Stimulated activated naive CD8-positive, alpha-beta T cell treated with anti-CD3 and anti-CD28 coated beads, Interleukin-15, amount 100 ng/mL, for 72 hours (primary cell): ENCODE data around the gene DPP8.
"Not testable (repeated sequence)": the region's sequence is repeated elsewhere in the genome, so short reads cannot be mapped to it uniquely, and the experiment has no call there.

Experiments used
- ATAC-seq: fragments of 150-1000 bp; cut with Tn5 transposase; 2 replicates; pipeline ENCODE4 v1.10.0; 2021; ENCODE audit warnings: mild to moderate bottlenecking, moderate library complexity
- DNase-seq, 2 donors: peaks; one replicate each; pipeline ENCODE4 v3.0.0; 2021 to 2022
- H3K27ac Mint-ChIP-seq, 2 donors: one replicate each; pipeline ENCODE4 v1.8.0; 2022; ENCODE audit warnings: mild to moderate bottlenecking in 2 of 2, mixed read lengths in 2 of 2, moderate library complexity in 2 of 2
- H3K27me3 Mint-ChIP-seq: one replicate; pipeline ENCODE4 v1.8.0; 2022; ENCODE audit warnings: mixed read lengths
- H3K4me1 Mint-ChIP-seq: one replicate; pipeline ENCODE4 v1.8.0; 2022; ENCODE audit warnings: mild to moderate bottlenecking, mixed read lengths
- H3K4me3 Mint-ChIP-seq, 2 donors: one replicate each; pipeline ENCODE4 v1.8.0; 2022; ENCODE audit warnings: mild to moderate bottlenecking in 2 of 2, mixed read lengths in 2 of 2, moderate library complexity in 1 of 2
- H3K9me3 Mint-ChIP-seq, 2 donors: one replicate each; pipeline ENCODE4 v1.8.0; 2022; ENCODE audit warnings: mixed read lengths in 2 of 2

Gene DPP8

DNA sequence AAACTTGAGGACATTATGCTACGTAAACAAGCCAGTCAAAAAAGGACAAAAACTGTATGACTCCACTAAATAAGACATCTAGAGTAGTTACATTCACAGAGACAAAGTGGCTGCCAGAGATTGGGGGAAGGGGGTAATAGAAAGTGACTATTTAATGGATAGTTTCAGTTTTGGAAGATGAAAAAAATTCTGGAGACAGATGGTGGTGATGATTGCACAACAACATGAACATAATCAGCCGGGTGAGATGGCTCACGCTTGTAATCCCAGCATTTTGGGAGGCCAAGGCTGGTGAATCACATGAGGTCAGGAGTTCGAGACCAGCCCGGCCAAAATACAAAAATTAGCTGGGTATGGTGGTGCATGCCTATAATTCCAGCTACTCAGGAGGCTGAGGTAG, 40.6 kb downstream of the DPP8 start:
- Mint-ChIP-seq H3K4me1 (no peaks in the 10 kb centered on the region), H3K27ac (no peak overlapping the region), H3K4me3 (no peak overlapping the region), H3K27me3 (no peaks in the 10 kb centered on the region), H3K9me3 (no peaks in the 10 kb centered on the region)
- ATAC-seq (no peak), DNase-seq (no peak)

DNA sequence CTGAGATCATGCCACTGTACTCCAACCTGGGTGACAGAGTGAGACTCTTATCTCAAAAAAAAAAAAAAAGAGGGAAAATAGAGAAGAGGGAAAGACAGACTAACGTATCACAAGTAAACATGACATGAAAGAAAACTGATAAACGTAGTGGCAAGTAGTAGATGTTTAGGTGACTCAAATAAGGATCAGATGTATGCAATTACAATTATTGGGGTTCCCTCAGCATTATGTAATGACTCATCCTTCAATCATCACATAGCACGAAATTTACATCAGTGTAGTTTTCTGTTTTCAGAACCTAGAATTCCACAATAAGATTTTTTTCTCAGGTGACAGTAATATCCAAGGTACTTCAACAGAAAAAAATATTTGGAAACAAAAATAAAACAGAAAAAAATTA, 46.6 kb downstream of the DPP8 start:
- H3K4me3 Mint-ChIP-seq = no peak overlapping the region
- no peaks in the 10 kb centered on the region for H3K9me3 Mint-ChIP-seq
- no peaks in the 10 kb centered on the region for H3K27me3 Mint-ChIP-seq
- H3K4me1 Mint-ChIP-seq = no peaks in the 10 kb centered on the region
- ATAC-seq = no peak
- no peak overlapping the region for H3K27ac Mint-ChIP-seq
- no peak for DNase-seq

DNA sequence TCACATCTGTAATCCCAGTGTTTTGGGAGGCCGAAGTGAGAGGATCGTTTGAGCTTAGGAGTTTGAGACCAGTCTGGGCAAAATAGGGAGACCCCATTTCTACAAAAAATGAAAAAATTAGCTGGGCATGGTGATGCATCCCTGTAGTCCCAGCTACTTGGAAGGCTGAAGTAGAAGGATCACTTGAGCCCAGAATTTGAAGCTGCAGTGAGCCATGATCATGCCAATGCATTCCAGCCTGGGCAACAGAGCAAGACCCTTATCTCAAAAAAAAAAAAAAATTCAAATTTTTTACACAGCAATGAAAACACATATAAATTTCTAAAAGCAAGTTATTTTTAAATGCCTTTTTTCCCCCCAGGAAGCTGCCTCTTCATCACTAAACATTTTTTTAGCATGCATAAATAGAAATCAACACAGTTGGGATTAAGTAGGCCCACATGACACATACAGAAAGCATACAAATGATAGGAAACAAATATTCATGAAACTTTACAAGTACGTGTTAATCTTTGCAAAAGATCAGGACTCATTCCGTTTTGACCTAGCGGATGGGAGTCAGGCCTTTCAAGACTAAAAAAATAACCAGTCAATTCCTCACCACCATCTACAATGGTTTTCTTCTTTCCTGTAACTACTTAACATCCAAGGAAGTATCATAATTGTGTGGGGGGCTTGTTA, 49.1 kb downstream of the DPP8 start:
- Mint-ChIP-seq H3K4me1 (no peaks in the 10 kb centered on the region), H3K27me3 (no peaks in the 10 kb centered on the region), H3K9me3 (no peaks in the 10 kb centered on the region), H3K27ac (no peak overlapping the region), H3K4me3 (no peak overlapping the region)
- no peak for DNase-seq
- no peak for ATAC-seq

DNA sequence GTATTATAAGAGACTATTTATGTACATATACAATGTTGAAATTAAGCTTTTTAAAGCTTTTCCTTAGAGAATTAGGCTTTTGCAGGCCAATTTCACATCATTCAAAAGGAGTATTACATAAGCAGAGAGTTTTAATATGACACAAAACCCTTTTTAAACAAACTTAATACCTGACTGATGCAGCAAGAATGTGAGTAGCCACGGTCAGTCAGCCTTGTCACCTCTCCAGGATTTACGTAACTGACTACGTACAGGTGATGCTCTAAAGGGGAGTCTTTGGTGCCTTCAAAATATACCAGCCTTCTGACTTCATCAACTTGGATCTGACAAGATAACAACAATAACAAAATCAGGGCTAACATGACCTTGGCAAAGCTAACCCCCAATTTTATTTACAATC, 50.6 kb downstream of the DPP8 start:
- Mint-ChIP-seq H3K27ac (peak overlapping the region in 1 of 2 donors; percentile 40), H3K27me3 (no peaks in the 10 kb centered on the region)
- no peak for ATAC-seq

DNA sequence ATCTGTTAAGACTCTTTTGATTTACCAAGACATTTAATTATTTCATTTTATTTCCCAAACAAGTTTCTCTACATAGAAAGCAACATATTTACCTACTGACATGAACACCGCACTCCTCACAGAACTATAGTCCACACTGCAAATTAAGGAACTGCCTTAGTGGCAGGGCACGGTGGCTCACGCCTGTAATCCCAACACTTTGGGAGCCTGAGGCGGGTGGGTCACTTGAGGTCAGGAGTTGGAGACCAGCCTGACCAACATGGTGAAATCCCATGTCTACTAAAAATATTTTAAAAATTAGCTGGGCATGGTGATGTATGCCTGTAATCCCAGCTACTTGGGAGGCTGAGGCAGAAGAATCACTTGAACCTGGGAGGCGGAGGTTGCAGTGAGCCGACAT, 54.4 kb downstream of the DPP8 start:
- H3K4me3 Mint-ChIP-seq, H3K27ac Mint-ChIP-seq, ATAC-seq, H3K27me3 Mint-ChIP-seq, H3K9me3 Mint-ChIP-seq, DNase-seq: not testable (repeated sequence)
- H3K4me1 Mint-ChIP-seq = peaks cover 14% of the 10 kb centered on the region

More for the DNA sequence above, 50.6 kb downstream of the DPP8 start:
- Mint-ChIP-seq H3K9me3 (no peaks in the 10 kb centered on the region), H3K4me3 (no peak overlapping the region), H3K4me1 (no peaks in the 10 kb centered on the region)
- DNase-seq = no peak

DNA sequence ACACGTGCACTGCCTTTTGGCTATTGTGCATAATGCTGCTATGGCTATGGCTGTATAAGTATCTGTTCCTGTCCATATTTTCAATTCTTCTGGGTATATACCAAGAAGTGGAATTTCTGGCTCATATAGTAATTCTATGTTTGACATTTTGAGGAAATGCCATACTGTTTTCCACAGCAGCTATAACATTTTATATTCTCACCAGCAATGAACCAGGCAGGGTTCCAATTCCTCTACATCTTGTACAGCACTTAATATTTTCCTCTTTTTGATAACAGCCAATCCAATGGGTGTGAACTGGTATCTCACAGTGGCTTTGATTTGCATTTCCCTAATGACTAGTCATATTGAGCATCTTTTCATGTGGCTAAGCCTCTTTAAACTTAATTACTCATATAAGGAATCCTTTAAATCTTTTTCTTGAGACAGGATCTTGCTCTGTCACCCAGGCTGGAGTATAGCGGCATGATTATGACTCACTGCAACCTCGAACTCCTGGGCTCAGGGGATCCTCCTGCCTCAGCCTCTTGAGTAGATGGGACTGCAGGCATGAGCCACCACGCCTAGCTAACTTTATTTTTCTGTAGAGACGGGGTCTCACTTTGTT, 56.6 kb downstream of the DPP8 start:
- DNase-seq = peak; percentile 33 to 66
- Mint-ChIP-seq H3K27ac (peak overlapping the region in 1 of 2 donors; percentile 17), H3K4me1 (peaks cover 14% of the 10 kb centered on the region), H3K9me3 (no peaks in the 10 kb centered on the region), H3K4me3 (peak overlapping the region in 1 of 2 donors; percentile 36), H3K27me3 (no peaks in the 10 kb centered on the region)
- ATAC-seq = peak; percentile 99

DNA sequence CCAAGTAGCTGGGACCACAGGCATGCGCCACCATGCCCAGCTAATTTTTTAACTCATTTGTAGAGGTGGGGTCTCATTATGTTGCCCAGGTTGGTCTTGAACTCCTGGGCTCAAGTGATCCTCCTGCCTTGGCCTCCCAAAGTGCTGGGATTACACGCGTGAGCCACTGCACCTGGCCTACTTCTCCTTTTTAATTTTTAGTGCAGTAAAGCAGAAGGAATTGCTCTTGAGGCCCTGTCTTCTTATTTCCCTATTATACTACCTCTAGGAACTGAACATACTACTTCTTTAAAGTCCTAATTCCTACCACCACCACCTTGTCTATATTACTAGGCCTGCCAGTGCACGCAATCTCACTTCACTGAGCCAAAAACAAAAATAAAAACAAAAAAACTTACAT, 62.2 kb downstream of the DPP8 start:
- H3K9me3 Mint-ChIP-seq, ATAC-seq, DNase-seq, H3K4me3 Mint-ChIP-seq, H3K4me1 Mint-ChIP-seq, H3K27me3 Mint-ChIP-seq: not testable (repeated sequence)
- H3K27ac Mint-ChIP-seq = peak overlapping the region in 1 of 2 donors; percentile 49

DNA sequence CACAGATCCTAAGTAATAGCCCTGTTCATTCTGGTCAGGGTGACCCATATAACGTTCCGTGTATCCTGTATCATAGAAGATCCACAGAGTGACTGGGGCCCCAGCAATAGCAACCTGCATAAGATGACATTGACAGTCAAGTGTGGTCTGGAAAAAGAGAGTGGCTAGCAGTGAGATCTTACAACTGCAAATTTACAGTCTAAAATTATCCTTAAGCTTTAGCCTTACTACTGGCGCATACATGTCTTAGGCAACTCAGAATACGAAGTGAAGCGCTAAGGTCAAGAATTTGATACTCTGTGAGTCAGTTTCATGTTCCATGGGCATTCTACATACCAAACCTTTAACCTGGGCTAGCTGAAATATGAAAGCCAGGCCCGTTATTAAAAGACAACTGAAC, 65.5 kb downstream of the DPP8 start:
- no peaks in the 10 kb centered on the region for H3K27me3 Mint-ChIP-seq
- H3K4me3 Mint-ChIP-seq = no peak overlapping the region
- no peak for ATAC-seq
- H3K4me1 Mint-ChIP-seq = no peaks in the 10 kb centered on the region
- no peak for DNase-seq
- H3K9me3 Mint-ChIP-seq = no peaks in the 10 kb centered on the region
- H3K27ac Mint-ChIP-seq = no peak overlapping the region

DNA sequence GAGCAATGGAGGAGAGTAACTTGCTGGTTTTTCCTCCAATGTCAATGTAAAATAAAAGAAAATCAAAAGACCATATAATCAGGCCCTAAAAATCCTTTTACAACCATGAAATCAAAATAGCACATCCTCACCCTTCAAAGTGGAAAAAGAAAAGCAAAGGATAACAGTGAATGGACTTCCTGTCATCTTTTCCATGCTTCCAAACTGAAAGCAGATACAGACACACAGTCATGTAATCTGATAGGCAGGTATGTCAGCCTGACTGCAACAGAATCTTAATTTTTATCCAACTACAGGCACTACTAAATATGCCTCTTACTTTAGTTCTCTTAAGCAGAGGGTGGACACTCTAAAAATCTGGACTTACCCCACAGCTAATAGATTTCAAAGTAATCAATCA, 66.9 kb downstream of the DPP8 start:
- H3K27me3 Mint-ChIP-seq = no peaks in the 10 kb centered on the region
- H3K4me3 Mint-ChIP-seq = no peak overlapping the region
- no peak overlapping the region for H3K27ac Mint-ChIP-seq
- H3K9me3 Mint-ChIP-seq = no peaks in the 10 kb centered on the region
- ATAC-seq (no peak), DNase-seq (no peak)
- H3K4me1 Mint-ChIP-seq = no peaks in the 10 kb centered on the region

DNA sequence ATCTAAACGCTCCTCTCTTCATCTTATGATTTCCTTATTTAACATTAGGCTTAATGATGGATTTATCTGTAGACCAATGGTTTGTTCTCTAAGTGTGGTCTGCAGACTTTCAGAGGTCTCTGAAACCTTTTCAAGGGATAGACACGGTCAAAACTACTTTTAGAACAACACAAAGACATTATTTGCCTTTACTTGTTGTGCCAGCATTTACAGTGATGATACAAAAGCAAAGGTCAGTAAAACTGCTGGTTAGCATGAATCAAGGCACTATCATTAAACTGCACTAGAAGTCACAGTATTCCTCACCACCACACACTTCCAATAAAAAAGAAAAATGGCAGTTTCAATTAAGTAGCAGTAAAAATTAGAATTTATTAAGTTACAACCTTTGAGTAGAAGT, 70.3 kb downstream of the DPP8 start:
- no peak for ATAC-seq
- no peaks in the 10 kb centered on the region for H3K9me3 Mint-ChIP-seq
- H3K4me3 Mint-ChIP-seq = no peak overlapping the region
- DNase-seq = no peak
- H3K27me3 Mint-ChIP-seq = no peaks in the 10 kb centered on the region
- no peaks in the 10 kb centered on the region for H3K4me1 Mint-ChIP-seq
- H3K27ac Mint-ChIP-seq = no peak overlapping the region

DNA sequence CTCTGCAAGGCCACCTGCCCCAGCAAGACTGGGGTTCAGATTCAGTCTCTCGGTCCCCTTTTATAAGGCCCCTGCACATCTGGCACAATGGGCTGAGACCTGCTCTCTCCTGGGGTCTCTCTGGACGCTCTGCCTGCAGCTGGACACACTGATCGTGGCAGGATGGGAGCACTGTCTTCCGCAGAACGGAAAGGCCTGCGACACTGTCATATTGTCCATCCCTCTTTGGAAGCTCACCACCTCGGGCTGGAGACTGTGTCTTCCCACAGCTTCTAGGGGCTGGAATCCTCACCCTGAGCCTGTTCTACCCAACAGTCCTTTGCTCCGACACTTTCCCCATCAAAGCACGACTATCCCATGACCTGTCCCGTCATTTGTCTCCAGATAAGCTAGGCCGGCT, 83.3 kb downstream of the DPP8 start:
- no peaks in the 10 kb centered on the region for H3K4me1 Mint-ChIP-seq
- no peak overlapping the region for H3K27ac Mint-ChIP-seq
- H3K27me3 Mint-ChIP-seq = no peaks in the 10 kb centered on the region

DNA sequence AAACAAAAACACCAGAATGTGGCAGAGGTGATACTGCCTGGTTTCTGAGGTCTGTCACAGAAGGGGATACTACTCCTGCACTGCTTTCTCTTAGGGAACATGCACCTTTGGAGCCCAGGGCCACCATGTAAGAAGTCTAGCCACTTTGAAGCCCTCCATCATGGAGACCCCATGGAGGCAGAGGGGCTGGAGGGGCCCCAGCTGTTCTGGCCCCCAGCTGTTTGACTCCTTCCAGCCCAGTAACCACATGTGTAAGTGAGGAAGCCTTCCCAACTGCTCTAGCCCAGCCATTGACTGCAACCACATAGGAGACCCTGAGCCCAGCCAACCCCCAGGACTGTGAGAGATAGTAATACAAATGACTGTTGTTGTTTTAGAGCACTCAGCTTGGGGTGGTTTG, 85.8 kb downstream of the DPP8 start:
- Mint-ChIP-seq H3K27ac (no peak overlapping the region), H3K27me3 (no peaks in the 10 kb centered on the region), H3K4me1 (no peaks in the 10 kb centered on the region), H3K4me3 (no peak overlapping the region), H3K9me3 (no peaks in the 10 kb centered on the region)
- ATAC-seq (no peak), DNase-seq (no peak)

More for the DNA sequence above, 83.3 kb downstream of the DPP8 start:
- DNase-seq (no peak), ATAC-seq (no peak)
- Mint-ChIP-seq H3K4me3 (no peak overlapping the region), H3K9me3 (no peaks in the 10 kb centered on the region)

DNA sequence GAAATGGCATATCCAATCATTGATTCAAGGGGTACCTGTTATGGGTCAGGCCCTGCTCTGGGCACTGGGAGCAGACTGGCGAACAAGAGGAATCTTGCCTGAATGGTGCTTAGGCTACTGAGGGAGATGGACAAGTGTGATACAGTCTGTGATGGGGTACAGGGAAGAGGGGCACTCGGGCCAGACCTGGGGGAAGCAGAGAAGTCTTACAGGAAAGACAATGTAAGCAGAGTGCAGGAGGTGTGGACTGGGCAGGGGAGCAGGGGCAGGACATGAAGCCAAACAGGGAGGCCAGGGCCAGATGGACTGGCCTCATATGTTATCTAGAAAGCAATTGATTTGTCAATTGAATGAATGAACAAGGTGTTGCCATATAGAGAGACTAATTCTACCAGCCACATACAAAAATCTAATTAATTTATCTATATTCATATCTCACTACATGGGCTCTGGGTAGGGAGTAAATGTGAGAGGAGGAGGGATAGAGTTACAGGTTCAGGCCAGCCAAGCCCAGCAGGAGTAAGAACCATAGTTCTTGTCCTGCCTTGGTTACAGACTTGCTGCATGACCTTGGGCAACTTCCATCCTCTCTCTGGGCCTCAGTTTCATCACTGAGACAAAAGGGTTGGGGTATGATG, 91.2 kb downstream of the DPP8 start:
- Mint-ChIP-seq H3K27ac (no peak overlapping the region), H3K4me3 (no peak overlapping the region), H3K9me3 (no peaks in the 10 kb centered on the region), H3K27me3 (peaks cover 52% of the 10 kb centered on the region), H3K4me1 (peaks cover 18% of the 10 kb centered on the region)
- DNase-seq (no peak), ATAC-seq (no peak)

DNA sequence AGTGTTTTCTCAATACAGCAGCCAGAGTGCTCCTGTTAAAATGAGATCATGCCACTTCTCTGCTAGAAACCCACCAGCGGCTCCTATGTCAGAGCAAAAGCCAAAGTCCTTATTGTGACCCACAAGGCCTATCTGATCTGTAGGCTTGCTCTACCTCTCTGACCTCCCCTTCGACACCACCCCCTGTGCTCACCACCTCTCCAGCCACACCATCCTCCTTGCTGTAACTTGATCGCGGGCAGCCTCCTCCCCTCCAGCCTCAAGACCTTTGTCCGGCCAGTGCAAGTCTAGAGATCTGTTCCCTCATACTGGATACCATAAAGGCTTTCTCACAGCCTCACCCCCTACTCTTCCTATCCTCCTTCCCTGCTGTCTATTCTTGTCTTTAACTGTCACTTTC, 92.8 kb downstream of the DPP8 start:
- H3K27me3 Mint-ChIP-seq = peaks cover 68% of the 10 kb centered on the region
- no peak overlapping the region for H3K4me3 Mint-ChIP-seq
- no peaks in the 10 kb centered on the region for H3K9me3 Mint-ChIP-seq
- DNase-seq (peak in 1 of 2 donors; percentile 4), ATAC-seq (no peak)
- peaks cover 26% of the 10 kb centered on the region for H3K4me1 Mint-ChIP-seq
- no peak overlapping the region for H3K27ac Mint-ChIP-seq

DNA sequence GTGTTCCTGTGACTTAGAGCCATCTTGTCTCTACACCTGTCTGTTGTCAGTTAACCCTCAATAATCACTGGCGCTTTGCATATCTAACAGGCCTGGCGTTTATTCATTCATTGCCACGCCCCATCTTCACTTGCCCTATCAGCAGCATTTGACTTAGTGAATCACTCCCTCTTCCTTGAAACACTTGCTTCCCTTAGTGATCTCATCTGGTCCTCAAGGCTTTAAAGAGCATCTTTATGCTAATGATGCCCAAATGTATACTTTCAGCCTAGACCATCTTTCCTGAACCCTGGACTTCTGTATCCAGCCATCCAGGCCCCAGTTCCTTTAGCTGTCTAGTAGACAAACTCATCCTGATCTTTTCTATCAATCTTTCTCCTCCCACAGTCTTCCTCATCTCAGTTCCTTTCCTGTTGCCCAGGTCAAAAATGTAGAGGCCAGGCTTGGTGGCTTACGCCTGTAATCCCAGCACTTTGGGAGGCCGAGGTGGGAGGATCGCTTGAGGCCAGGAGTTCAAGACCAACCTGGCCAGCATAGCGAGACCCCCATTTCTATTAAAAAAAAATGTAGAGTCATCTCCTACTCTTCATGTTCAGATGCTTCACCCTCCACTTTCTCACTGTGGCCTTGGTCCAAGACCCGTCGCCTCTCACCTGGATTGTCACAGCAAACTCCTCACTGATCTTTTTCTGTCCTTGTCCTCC, 93.4 kb downstream of the DPP8 start:
- peaks cover 26% of the 10 kb centered on the region for H3K4me1 Mint-ChIP-seq
- ATAC-seq (no peak), DNase-seq (peak in 1 of 2 donors; percentile 2)
- H3K9me3 Mint-ChIP-seq = no peaks in the 10 kb centered on the region
- H3K27ac Mint-ChIP-seq = no peak overlapping the region
- peak overlapping the region in 1 of 2 donors; percentile 40 for H3K4me3 Mint-ChIP-seq
- peaks cover 74% of the 10 kb centered on the region for H3K27me3 Mint-ChIP-seq
